GM21360 (cell line): ENCODE measurements around the gene TTC21B.
A peak's percentile ranks its signal among the peaks of the same experiment; 100 is the strongest.

Source experiments
- ATAC-seq: cut with Tn5 transposase; IDR thresholded peaks from one replicate; pipeline ENCODE4 v1.9.1; 2021; ENCODE audit warnings: mild to moderate bottlenecking, moderate library complexity; ENCODE audit not compliant: unreplicated experiment

TTC21B gene

DNA sequence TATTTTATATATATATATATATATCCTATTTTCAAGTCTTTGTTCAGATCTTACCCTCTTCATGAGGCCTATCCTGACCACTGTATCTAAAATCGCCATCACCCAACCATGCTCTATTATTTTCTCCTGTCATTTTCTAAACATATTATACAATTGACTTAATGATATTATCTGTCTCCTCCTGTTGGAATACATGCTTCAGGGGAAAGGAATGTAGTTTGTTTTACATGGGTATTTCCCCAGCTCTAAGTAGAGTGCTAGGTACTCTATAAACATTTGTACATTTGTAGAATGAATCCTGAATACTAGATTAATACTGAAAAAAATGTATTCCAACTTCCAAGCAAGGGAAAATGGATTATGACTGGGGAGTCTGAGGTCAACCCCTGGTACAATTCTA, 26.2 kb downstream of the TTC21B start:
- ATAC-seq, result no peak

DNA sequence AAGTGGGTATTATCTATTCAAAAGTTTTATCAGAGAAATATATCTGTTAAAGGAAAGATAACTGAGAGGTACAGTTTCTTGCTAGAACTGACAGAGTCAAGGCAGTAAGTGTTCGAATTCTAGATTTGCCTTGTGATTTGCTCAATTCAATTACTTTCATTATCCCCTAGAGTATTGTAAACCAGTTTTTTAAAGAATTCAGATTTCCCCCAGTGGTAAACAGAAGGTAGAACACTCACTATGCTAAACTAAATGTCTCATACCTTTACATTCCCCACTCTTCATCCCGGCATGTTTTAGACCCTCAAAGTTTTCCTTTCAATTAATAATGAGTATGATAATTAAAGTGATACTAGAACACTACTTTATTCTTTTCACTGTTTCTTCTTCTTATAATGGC, 28.6 kb downstream of the TTC21B start:
- no peak for ATAC-seq

DNA sequence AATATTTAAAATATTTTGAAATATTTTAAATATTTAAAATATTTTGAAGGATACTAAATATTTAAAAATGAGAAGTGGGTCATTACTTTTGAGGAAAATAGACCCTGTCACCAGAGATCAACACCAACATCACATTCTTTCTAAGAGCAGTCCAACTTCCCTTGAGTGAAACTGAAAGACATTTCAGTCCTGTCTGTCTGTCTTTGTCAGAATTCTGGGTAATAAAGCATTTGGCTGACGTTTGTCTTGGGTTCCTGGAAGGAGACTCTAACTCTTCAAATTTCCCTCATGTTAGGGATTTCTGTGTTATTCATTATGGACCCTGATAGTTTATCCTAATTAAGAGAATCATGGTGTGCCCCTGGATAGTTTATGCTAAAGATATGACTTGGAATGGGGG, 32.8 kb downstream of the TTC21B start:
- ATAC-seq, result no peak

DNA sequence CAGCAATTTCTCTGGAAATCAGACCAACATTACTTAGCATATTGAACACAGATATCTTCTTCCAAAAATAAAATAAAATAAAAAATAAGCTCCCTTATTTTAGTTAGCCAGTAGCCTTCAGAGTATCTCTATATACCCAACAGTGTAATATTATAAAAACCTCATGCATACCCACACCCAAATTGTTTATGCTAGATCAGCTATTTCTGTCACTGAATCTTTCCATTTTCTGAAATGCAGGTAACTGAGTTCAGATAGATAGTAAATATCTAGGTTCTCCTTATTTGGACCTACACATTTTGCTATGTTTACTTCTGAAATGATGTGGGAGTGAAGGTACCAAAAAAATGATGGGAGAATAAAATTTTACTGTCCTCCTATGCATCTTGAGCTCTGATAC, 39.9 kb downstream of the TTC21B start:
- ATAC-seq, result no peak

DNA sequence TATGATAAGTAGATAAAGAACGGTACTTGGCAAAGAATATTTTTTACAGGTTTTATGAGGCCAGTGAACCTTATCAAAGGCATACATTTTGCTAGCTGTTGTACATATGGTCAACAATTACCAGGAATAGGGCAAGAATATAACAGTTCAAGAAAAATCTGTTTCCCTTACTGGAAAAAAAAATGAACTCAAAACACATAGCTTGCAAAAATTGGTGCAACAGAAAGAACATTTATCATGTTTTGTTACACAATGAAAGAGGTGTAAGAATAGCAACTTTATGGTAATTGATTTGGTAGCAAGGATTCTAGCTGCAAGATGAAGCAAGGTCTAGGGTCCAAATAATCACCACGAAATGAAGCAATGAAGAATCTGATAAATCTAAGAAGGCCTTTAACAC, 41.6 kb downstream of the TTC21B start:
- no peak for ATAC-seq

DNA sequence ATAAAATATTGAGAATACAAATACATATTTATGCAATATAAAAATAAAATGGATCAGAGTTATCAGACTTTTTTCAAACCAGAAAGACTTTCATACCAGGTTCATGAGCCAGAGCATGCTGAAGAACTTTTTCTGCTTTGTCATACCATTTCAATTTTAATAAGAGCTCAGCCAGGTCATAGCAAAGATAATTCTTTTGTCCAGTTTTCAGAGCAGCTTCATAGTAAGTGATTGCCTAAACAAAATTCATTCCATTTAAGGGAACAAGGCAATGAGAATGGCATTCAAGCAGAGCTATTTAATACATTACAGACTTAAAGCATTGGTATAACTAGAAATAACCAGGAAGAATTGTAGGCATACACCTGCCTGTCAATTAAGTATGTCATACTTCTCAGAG, 42.3 kb downstream of the TTC21B start:
- no peak for ATAC-seq

DNA sequence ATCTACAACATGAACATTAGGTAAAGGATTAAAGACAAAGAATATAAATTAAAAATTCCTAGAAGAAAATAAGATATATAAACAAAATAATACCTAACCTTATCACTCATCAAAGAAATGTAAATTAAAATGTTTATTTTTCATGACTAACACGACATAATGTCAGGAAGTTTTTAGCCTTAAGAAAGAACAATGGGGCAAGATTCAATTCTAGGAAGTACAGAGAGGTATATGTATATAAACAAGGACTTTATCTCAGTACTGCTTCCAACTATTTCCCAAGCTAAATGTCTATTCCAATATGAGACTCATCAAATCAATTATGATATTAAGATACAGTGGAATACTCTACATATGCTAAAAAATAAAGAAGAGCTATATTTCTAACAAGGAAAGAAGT, 44.1 kb downstream of the TTC21B start:
- no peak for ATAC-seq

DNA sequence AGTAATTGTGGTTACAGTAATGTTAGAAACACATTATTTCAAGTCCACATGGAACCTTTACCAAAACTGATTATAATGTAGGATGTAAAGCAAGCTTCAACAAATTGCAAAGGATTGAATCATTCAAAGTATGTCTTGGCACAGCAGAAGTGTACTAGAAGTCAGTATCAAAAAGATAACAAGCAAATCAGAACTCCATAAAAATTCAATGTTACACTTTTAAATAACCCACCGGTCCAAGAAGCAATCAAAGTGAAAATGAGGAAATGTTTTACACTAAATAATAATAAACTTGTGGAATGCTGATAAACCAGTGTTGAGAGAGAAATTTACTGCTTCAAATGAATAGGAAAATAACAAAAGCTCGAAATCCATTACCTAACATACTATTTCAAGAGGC, 47.7 kb downstream of the TTC21B start:
- no peak for ATAC-seq

DNA sequence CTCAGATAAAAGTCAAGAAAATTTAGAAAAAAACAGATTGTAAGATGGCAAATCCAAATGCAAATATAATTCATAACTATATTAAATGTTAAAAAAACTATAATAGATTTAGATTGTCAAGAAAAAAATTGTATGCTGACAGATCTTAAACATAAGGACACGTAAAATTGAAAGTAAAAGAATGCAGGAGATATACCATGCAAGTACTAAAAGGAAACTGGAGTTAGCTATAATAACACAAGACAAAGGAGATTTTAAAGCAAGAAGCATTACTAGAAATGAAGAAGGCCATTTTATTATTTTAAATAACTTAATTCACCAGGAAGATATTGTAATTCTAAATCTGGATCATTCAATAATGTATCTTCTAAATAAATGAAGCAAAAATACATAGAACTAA, 48.3 kb downstream of the TTC21B start:
- no peak for ATAC-seq

DNA sequence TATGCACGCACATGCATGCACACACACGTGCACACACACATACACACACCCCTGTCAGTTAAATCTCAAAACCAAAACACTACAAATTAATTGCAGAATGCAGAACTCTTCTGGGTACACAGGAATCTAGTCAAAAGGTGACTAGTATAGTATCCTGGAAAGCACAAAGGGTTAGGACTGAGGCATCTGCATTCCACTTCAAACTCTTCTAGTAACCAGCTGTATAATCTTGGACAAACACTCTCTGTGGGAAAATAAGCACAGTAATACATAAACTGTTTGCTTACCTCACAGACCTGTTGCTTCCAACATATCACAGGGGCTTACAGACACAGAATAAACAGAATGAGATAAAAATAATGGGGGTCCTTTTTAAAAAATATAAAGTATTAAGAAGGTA, 49.1 kb downstream of the TTC21B start:
- ATAC-seq, result no peak

DNA sequence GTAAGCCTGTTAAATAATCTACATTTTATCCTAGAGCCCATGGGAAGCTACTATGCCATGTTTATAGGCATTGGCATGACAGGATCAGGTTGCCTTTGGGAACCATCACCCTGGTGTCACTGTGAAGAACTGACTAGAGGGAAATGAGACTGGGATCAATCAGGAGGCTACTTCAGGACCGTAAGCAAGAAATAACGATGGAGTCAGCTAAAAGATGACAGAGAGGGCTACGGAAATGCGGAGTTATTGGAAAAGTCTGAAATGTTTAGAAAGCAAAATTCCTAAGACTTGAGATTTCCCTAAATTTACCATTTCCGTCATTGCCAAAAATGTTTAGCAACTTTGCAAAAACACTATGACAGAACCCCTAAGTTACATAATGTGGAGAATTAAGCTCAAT, 50.2 kb downstream of the TTC21B start:
- ATAC-seq, result no peak

DNA sequence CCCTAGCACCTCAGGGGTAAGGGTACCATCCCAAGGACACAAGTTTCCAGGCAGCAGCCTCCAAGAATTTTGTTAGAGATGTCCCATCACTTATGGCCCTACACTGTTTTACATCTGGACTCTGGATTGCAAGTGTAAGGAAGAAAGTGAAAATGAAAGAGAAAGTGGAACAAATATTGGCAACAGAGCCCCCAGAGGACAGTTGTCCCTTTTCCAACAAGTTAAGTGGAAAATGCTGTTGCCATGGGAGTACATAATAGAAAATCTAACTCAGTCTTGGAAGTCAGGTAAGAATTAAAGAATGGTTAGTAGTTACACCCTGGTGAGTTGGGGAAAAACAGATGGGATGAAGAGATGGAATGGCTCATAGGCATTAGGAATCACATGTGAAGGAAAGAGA, 50.6 kb downstream of the TTC21B start:
- peak; percentile 48 for ATAC-seq

DNA sequence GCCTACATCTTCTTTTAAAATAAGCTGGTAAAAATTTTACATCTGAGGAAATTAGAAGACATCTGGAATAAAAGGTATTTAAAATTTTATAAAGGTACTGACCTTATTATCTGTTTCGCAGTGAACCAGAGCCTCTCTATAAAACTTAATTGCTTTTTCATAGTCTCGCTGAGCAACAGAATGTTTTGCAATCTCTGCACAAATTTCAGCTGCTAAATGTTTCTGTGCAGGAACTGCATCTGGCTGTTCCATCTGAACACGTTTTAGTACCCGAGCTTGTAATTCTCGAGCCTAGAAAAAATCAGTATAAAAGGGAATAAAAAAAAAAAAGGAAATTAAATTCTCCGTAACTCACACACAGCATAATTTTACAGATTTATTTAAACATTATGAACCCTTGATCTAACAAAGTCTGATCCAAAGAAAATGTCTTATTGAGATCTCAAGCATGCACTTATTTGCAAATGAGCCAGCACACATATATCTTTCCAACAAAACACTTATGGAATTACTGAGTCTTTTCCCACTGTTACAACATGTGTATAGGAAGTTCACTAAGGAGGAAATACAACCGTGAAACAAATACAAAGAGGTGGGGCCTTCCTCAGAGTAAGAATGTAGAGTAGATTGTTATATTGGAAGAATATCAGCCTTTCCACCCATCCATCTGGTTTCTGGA, 51.8 kb downstream of the TTC21B start:
- ATAC-seq, result no peak

DNA sequence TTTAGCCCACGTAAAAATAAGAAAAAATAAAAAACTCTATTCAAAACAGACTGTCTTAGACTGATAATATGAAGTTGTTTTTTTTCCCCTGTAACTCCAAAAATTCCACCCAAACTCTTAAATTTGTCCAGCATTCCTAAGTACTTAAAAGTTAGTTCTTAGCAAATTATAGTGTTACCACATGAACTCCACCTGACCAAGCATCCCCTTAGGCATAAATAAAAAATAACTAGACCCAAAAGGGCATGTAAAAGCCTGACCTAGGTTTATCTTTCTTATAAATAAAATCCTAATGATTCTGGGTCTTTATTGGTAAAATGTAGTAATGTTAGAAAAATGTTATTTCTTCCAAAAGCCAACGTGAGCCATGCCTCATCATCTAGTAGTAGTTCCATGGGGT, 54.3 kb downstream of the TTC21B start:
- ATAC-seq, result no peak

DNA sequence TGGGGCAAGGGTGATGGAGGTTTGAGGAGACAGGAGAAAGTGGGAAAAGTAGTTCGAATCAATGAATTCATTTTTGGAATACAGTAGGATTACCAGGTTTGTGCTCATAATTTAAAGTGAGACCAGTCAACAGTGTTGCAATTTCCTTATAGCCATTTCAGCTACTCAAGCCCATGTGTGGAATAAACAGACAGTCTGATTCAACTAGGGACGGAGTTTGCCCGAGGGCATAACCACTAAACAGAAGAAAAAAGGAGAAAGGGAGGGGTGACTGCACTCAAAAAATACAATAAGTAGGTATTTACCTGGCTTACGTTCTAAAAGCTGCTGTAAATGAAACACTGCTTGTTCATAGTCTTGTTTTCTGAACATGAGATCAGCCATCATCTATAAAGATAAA, 55.2 kb downstream of the TTC21B start:
- no peak for ATAC-seq

DNA sequence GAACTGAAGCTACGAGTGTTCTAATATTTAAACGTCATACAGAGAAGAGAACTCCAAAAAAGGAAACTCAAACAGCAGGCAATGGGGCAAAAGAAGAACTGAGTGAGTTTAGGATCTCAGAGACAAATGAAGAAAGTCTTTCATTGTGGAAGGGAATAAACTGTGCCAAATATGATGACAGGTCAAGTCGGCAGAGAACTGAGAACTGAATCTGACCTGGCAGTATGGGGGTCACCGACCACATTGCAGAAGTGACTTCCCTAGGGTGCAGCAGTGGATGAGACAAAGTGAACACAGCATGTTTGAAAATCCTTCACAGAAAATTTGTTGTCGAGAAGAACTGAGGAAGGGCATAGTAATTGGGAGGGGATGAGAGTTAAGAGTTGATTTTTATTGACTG, 55.9 kb downstream of the TTC21B start:
- peak; percentile 39 for ATAC-seq

DNA sequence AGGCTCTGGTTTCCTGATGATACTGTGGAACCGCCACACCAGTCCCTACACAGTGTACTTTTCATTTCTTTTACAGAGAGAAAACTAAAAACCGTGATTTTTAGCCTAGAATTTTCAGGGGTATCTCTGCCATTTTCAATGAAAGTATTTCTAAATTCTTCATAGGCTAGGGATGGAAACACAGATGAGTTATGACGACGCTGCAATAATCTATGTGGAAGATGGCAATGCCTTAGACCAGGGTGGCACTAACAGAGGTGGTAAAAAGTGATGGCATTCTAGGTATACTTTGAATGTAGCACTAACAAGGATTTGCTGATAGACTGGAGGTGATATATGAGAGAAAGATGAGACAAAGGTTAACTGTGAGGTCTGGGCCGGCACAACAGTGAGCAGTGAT, 56.5 kb downstream of the TTC21B start:
- no peak for ATAC-seq

DNA sequence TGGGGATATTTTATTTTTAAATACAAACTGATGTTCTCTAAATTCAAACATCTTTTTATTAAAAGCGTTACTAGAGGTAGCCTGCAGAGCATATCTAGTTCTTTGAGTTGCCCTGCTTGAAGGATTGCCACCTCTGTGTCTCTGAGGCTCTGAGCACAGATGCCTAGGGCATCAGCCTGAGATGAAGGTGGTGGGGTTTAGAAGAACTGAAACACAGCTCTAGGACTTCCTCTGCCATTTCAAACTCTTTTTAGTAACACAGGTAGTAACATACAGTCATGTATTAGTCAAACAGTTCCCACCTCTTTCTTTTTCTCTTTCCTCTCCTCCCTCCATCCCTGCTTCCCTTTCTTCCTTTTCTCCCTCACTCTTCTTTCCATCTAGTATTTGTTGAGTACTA, 57.6 kb downstream of the TTC21B start:
- peak; percentile 91 for ATAC-seq

DNA sequence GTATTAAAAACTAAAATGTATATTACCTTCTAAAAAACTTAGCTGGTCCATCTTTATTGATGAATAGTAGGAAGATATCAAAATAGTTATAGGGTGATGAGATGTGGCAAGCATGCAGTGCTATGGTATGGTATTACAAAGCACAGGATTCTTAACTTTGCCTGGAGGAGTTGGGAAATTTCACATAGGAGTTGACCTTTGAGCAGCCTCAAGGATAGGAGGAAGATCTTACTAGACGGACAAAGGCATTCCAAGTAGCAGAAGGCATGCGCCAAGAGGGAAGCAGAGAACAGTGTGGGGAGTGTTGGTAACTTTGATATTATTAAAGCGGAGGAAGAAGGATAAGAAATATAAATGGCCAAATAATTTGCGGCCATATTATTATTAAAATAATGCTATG, 60.0 kb downstream of the TTC21B start:
- no peak for ATAC-seq

DNA sequence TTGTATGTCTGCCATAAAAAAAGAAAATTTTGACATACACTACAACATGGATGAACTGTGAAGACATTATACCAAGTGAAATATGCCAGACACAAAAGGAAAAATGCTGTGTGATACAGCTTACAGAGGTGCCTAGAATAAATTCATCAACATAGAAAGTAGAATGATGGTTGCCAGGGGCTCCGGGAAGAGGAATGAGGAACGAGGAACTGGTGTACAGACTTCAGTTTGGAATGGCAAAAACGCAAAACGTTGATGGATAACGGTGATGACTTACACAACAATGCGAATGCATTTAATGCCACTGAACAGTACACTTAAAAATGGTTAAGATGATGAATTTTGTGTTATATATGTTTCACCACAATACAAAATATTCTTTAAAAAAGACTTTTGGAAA, 61.0 kb downstream of the TTC21B start:
- no peak for ATAC-seq

DNA sequence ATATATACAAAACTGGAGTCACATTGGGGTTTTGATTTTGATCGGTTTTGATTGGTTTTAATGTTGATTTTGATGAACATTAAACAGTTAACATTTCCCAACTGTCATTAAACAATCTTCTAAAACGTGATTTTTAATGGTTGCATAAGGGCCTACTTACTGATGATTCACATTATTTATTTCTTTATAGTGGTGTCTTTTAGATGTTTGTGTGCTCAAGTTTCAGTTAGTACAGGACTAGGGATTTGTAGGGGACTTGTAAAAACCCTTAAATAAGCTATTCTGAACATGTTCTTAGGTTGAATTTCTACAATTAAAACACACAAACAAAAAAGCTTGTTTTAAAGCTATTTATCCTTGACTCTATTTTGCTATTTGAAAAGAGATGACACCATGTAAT, 61.6 kb downstream of the TTC21B start:
- no peak for ATAC-seq

DNA sequence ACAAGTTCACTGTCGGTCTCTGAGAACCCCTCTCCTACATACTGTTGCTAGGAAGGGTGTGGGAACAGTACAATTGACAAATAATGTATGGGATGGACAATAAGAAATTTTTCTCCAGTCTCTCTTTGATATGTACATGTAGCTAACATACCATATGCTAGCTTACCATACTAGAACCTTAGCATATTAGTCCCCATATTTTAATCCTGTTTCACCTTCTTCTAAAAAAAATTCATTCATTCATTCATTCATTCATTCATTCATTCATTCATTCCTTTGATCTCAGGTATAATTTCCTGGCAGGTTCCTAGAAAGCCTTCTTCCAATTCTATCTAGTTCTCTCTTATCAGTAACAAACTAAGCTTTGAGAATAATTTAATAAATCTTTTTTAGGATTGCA, 62.2 kb downstream of the TTC21B start:
- no peak for ATAC-seq

DNA sequence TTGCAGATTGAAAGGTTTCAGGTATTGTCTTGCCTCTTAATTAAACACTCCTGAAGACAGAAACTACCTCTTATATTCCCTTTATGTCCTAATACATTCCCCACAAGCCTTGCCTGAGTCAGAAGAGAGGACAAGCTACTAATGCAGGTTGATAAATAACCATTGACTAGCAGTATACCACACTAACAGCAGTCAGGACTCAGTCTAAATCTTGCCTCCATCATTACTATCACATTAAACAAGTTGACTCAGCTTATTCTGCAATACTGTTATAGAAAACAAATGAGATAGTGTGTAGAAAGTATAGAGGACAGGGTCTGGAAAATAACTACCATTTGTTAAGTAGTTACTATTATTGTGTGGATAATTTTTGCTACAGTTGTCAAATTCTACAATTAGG, 63.8 kb downstream of the TTC21B start:
- ATAC-seq, result no peak

DNA sequence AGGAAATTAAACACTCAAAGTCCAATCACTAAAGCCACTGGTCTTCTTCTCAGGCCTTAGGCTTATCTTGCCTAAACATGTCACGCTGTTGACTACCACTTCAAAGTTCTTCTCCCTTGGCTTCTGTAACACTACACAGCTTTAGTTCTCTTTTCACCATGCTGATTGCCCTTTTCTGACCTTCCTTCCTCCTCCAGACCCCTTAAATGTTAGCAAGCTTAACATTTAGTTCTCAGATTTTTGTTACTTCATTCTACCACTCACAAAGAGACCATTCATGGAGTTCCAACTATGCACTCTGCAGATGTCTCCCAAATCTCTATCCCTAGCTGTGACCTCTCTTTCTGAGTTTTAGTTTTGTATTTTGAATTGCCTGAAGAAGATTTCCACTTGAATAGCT, 64.4 kb downstream of the TTC21B start:
- ATAC-seq, result no peak
